Progenitor cell of endocrine pancreas (in vitro differentiated cells): ENCODE measurements around the gene GLRA3. TPM values are rescaled to one million over a fixed set of nuclear protein-coding genes. Genes with fewer than 3 reads are reported as not detected.

Experiments
- DNase-seq: peaks from one replicate; pipeline ENCODE4 v3.0.0; 2021; ENCODE audit warnings: low spot score; ENCODE audit not compliant: unreplicated experiment
- H3K27ac Mint-ChIP-seq: 2 replicates; pipeline ENCODE4 v1.8.0; 2021; ENCODE audit warnings: mild to moderate bottlenecking, moderate library complexity, mixed read lengths
- H3K27me3 Mint-ChIP-seq: 2 replicates; pipeline ENCODE4 v1.8.0; 2021; ENCODE audit warnings: mixed read lengths
- H3K36me3 Mint-ChIP-seq: 2 replicates; pipeline ENCODE4 v1.8.0; 2022; ENCODE audit warnings: mixed read lengths; ENCODE audit not compliant: insufficient read depth
- H3K4me1 Mint-ChIP-seq: 2 replicates; pipeline ENCODE4 v1.8.0; 2021; ENCODE audit warnings: low read depth, mixed read lengths
- H3K4me3 Mint-ChIP-seq: 2 replicates; pipeline ENCODE4 v1.8.0; 2021; ENCODE audit warnings: low read depth, mild to moderate bottlenecking, moderate library complexity, mixed read lengths
- H3K9me3 Mint-ChIP-seq: 2 replicates; pipeline ENCODE4 v1.8.0; 2021; ENCODE audit warnings: low read depth, mixed read lengths
- total RNA-seq: library from RNA; stranded (reverse); gene quantifications from 2 replicates; pipeline ENCODE4 v1.2.1, GENCODE V29; 2021
- TF ChIP-seq, protein P1 (sequence below): fragments of 200-600 bp; sonication (generic); IDR thresholded peaks from one replicate; pipeline ENCODE4 v1.5.0; 2021; ENCODE audit warnings: antibody characterized with exemption, mild to moderate bottlenecking; ENCODE audit not compliant: unreplicated experiment

Gene GLRA3
- total RNA-seq, 1 donor from 2014 or later = 0.10 TPM

DNA sequence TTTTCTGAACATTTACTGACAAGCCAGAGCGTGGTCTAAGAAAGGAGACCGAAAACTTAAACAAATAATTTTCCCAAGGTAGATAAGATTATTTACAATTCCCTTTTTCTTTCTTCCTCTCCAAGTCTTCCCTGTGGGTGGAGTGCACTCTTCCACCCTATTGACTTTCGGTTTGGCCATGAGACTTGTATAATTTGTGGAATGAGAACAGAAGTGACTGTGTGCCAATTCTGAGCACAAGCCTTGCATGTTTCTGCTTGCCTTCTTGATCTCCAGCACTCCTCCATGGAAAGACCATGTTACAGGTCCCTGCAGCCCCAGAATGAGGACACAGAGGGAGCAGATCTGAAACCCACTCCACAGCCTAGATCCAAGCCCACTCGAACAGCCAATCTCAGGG lies 156.8 kb downstream of the GLRA3 start:
- H3K4me3 Mint-ChIP-seq = no peak overlapping the region

DNA sequence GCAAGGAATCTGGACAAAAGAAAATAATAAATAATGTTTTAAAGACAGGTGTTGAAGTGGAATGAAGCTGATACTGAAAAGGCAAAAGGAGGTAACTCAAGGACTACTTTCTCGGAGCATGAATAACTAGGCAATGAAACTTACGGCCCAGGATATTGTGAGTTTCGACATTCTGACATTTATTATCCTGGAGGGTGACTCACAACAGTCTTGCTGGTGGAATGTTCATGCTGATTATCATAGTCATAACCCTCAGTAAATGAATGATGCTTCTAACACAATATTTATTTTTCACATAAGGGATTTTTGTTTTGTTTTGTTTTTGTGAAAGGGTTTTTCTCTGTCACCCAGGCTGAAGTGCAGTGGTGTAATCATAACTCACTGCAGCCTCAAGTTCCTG lies 159.8 kb downstream of the GLRA3 start:
- no peaks in the 10 kb centered on the region for H3K9me3 Mint-ChIP-seq
- TF ChIP-seq, protein P1, sequence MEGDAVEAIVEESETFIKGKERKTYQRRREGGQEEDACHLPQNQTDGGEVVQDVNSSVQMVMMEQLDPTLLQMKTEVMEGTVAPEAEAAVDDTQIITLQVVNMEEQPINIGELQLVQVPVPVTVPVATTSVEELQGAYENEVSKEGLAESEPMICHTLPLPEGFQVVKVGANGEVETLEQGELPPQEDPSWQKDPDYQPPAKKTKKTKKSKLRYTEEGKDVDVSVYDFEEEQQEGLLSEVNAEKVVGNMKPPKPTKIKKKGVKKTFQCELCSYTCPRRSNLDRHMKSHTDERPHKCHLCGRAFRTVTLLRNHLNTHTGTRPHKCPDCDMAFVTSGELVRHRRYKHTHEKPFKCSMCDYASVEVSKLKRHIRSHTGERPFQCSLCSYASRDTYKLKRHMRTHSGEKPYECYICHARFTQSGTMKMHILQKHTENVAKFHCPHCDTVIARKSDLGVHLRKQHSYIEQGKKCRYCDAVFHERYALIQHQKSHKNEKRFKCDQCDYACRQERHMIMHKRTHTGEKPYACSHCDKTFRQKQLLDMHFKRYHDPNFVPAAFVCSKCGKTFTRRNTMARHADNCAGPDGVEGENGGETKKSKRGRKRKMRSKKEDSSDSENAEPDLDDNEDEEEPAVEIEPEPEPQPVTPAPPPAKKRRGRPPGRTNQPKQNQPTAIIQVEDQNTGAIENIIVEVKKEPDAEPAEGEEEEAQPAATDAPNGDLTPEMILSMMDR = no peak
- H3K27ac Mint-ChIP-seq = no peak overlapping the region
- no peaks in the 10 kb centered on the region for H3K27me3 Mint-ChIP-seq
- no peak for DNase-seq
- no peak overlapping the region for H3K4me3 Mint-ChIP-seq
- H3K4me1 Mint-ChIP-seq = peaks cover 1% of the 10 kb centered on the region
- H3K36me3 Mint-ChIP-seq = no peaks in the 10 kb centered on the region

More for the DNA sequence above, 156.8 kb downstream of the GLRA3 start:
- H3K27ac Mint-ChIP-seq = no peak overlapping the region
- no peaks in the 10 kb centered on the region for H3K36me3 Mint-ChIP-seq
- H3K27me3 Mint-ChIP-seq = no peaks in the 10 kb centered on the region
- peaks cover 1% of the 10 kb centered on the region for H3K4me1 Mint-ChIP-seq
- no peaks in the 10 kb centered on the region for H3K9me3 Mint-ChIP-seq
- DNase-seq = no peak
- TF ChIP-seq, protein P1 = no peak

DNA sequence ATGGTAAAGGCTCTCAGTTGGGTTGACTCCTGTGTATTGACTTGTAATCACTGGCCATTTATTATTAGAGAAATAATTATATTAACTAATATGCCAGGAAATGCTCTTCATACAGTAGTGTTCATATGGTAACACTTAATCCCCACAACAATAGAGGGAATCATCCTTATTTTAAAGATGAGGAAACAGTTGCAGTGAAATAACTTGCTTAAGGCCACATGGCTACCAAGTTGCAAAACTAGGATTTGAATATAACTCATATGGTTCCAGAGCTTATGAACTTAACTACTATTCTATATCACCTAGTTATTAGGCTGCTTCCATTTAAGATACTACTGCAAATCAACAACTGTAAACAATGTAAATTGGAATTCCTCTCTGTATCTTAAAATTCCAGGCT lies 163.2 kb downstream of the GLRA3 start:
- Mint-ChIP-seq H3K9me3 (no peaks in the 10 kb centered on the region), H3K36me3 (no peaks in the 10 kb centered on the region), H3K4me1 (peaks cover 1% of the 10 kb centered on the region), H3K27me3 (no peaks in the 10 kb centered on the region), H3K27ac (no peak overlapping the region), H3K4me3 (no peak overlapping the region)
- DNase-seq = no peak
- TF ChIP-seq, protein P1 = no peak

DNA sequence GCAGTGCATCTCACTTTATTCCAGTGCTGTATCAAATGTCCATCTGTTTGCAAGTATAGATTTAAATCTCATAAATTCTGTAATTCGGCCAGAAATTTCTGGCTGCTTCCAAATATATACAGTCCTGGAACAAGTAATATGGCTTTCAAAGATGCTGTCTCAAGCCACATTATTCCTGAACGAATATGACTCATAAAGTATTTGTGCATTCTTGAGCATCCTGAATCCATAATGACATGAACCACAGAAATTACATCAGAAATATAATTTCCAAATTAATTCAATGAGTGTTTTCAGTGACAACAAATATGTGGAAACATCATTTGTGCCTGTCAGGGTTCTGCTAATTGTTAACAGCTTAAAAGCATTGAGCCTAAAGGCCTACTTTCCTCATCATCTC lies 165.8 kb downstream of the GLRA3 start:
- TF ChIP-seq, protein P1 = no peak
- Mint-ChIP-seq H3K27me3 (no peaks in the 10 kb centered on the region), H3K27ac (no peak overlapping the region)

DNA sequence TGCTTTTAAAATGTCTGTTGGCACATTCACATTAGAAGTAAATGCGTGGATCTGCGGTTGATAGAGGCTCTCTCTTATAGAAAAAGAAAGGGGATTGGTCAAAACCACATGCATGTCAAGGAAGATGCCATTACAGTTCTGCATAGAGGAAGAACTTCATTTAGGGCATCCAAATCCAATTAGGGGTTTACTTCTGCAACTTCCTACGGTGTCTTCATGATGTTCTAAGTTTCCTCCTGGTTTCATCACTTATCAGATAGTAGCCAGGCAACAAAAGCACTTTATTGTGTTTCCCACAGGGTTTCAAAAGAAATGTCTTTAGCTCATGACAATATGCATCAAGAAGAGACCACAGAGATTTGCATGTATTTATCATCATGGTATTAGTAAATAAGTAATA lies 170.8 kb downstream of the GLRA3 start:
- no peak overlapping the region for H3K27ac Mint-ChIP-seq
- no peaks in the 10 kb centered on the region for H3K36me3 Mint-ChIP-seq
- H3K9me3 Mint-ChIP-seq = peaks cover 4% of the 10 kb centered on the region
- H3K4me1 Mint-ChIP-seq = no peaks in the 10 kb centered on the region
- no peak for DNase-seq
- no peaks in the 10 kb centered on the region for H3K27me3 Mint-ChIP-seq
- H3K4me3 Mint-ChIP-seq = no peak overlapping the region
- TF ChIP-seq, protein P1 = no peak

More for the DNA sequence above, 165.8 kb downstream of the GLRA3 start:
- no peak overlapping the region for H3K4me3 Mint-ChIP-seq
- H3K9me3 Mint-ChIP-seq = peaks cover 4% of the 10 kb centered on the region
- DNase-seq = no peak
- peaks cover 1% of the 10 kb centered on the region for H3K4me1 Mint-ChIP-seq
- H3K36me3 Mint-ChIP-seq = no peaks in the 10 kb centered on the region
